ENCODE measurements around the gene C11orf97. TPM values are rescaled to one million over a fixed set of nuclear protein-coding genes. Genes with fewer than 3 reads are reported as not detected.

The C11orf97 gene
- total and polyA plus RNA-seq, 9 of the 15 experiments (the other 6 are each of a cell fraction or from before 2014, with no cell fraction given), result not detected

GRCh38 chr11:94563848-94564467, 51.7 kb downstream of the C11orf97 start (continued):
- no peak for TF ChIP-seq ZNF407 (IDR thresholded peaks at IDR 0.05; ENCODE audit: low read depth)
- TF ChIP-seq ELK1 (CRISPR knock-in tag; IDR thresholded peaks at IDR 0.05), result no peak
- no peak for TF ChIP-seq NCOA1 (IDR thresholded peaks at IDR 0.05; ENCODE audit: low read depth)
- TF ChIP-seq USF1 (CRISPR knock-in tag; IDR thresholded peaks at IDR 0.05), result peak; percentile 12; the same call in 1 of the 2 replicates
- no peak for TF ChIP-seq TSC22D4 (tag; IDR thresholded peaks at IDR 0.05)
- no peak for TF ChIP-seq PTTG1 (tag; IDR thresholded peaks at IDR 0.05; ENCODE audit: low read depth)
- TF ChIP-seq IFI16 (CRISPR knock-in tag; IDR thresholded peaks at IDR 0.05), result no peak
- TF ChIP-seq ZNF23 (CRISPR knock-in tag; IDR thresholded peaks at IDR 0.05), result no peak
